ENCODE measurements around the gene PPIL6. TPM values are rescaled to one million over a fixed set of nuclear protein-coding genes. Genes with fewer than 3 reads are reported as not detected.

PPIL6 gene
- total RNA-seq, 1 experiment from 2014 or later = 0.61 TPM

GRCh38 chr6:109393886-109394281 is 46.5 kb downstream of the PPIL6 start:
- Mint-ChIP-seq H3K27ac (no peak overlapping the region), H3K36me3 (no peaks in the 10 kb centered on the region), H3K4me1 (no peaks in the 10 kb centered on the region), H3K4me3 (no peak overlapping the region), H3K27me3 (ENCODE audit: low read depth) (no peaks in the 10 kb centered on the region), H3K9me3 (no peaks in the 10 kb centered on the region)
- ATAC-seq (no peak), DNase-seq (ENCODE audit: low spot score) (no peak)
- TF ChIP-seq ERG (CRISPR knock-in tag; IDR thresholded peaks at IDR 0.05) = no peak
- TF ChIP-seq FOXP4 (CRISPR knock-in tag; IDR thresholded peaks at IDR 0.05) = no peak
- no peak for TF ChIP-seq RORB (CRISPR knock-in tag; IDR thresholded peaks at IDR 0.05)
- no peak for TF ChIP-seq IRF1 (CRISPR knock-in tag; IDR thresholded peaks at IDR 0.05)
- TF ChIP-seq SP1 (CRISPR knock-in tag; conservative IDR thresholded peaks at IDR 0.05) = no peak
- TF ChIP-seq ETV6 (CRISPR knock-in tag; IDR thresholded peaks at IDR 0.05) = no peak
- TF ChIP-seq STAT6 (CRISPR knock-in tag; conservative IDR thresholded peaks at IDR 0.05; ENCODE audit: low read depth) = no peak
- no peak for TF ChIP-seq ZNF512 (CRISPR knock-in tag; IDR thresholded peaks at IDR 0.05; ENCODE audit: borderline replicate concordance)
- no peak for TF ChIP-seq ZNF281 (CRISPR knock-in tag; IDR thresholded peaks at IDR 0.05)
- no peak for TF ChIP-seq USF2 (CRISPR knock-in tag; IDR thresholded peaks at IDR 0.05)
- no peak for TF ChIP-seq ZNF425 (CRISPR knock-in tag; conservative IDR thresholded peaks at IDR 0.05)
- TF ChIP-seq RELA (CRISPR knock-in tag; IDR thresholded peaks at IDR 0.05; ENCODE audit: borderline replicate concordance) = no peak
- TF ChIP-seq KAT7 (CRISPR knock-in tag; IDR thresholded peaks at IDR 0.05; ENCODE audit: borderline replicate concordance) = no peak
- TF ChIP-seq ELF4 (CRISPR knock-in tag; IDR thresholded peaks at IDR 0.05; ENCODE audit: low read depth) = no peak
- ChIA-PET CTCF (no interaction called here), POLR2A (no interaction called here)
